GM12864 (cell line): ENCODE measurements around the gene FERMT1.

Experiments used
- DNase-seq: peaks from one replicate; pipeline ENCODE4 v3.0.0-alpha.2; 2011; ENCODE audit warnings: low read depth
- H3K4me3 ChIP-seq: 2 replicates; pipeline ENCODE4 v1.5.1; 2011; ENCODE audit warnings: mild to moderate bottlenecking, low read depth, low read length, control low read depth
- CTCF ChIP-seq: IDR thresholded peaks from 2 replicates; pipeline ENCODE4 v1.5.1; 2011; ENCODE audit warnings: low read depth, mild to moderate bottlenecking, moderate library complexity, low read length, control low read depth, inconsistent platforms; ENCODE audit errors: missing control alignments

Gene FERMT1

DNA sequence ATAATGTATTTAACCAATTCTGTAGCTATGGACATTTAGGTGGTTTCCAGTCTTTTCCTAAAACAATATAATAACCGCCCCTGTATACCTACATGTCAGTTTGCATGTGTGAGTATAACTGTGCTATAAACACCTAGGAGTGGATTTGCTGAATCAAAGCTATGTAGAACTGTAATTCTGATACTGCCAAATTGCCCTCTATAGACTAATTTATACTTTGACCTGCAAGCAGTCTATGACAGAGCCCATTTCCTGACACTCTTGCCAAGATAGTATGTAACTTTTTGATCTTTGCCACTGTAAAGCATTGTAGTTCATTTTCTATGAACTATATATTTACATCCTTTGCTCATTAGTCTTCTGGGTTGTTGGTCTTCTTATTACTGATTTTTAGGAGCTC is 19.5 kb downstream of the FERMT1 start:
- DNase-seq, result no peak
- no peak for TF ChIP-seq CTCF
- H3K4me3 ChIP-seq, result no peak overlapping the region

DNA sequence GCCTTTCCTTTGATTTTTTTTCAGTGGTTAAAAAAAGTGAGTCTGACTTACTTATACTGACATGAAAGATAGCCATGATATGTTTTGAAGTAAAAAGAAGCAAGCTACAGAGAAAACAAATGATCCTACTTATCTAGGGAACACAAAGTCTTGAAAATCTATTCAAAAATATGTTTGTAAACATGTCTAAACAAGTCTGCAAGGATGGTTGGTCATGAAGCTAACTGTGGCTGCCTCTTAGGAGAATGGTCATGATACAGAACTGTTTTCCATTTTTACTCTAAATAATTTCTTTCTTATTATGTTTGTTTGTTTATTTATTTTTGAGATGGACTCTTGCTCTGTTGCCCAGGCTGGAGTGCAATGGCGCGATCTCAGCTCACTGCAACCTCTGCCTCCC is 21.5 kb downstream of the FERMT1 start:
- no peak overlapping the region for H3K4me3 ChIP-seq
- no peak for DNase-seq
- TF ChIP-seq CTCF, result no peak

DNA sequence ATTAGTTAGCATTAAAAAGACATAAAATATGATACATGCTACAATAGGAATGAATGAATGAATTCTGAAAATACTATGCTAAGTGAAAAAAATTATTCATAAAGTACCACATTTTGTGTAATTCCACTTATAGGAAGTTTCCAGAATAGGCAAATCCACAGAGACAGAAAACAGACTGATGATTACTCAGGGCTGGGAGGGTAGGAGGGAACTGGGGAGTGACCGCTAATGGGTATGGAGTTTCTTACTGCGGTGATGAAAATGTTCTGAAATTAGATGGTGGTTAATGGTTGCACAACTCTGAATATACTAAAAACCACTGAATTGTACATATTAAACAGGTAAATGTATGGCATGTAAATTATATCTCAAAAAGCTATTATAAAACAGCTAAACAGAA is 22.6 kb downstream of the FERMT1 start:
- no peak overlapping the region for H3K4me3 ChIP-seq
- TF ChIP-seq CTCF, result no peak
- no peak for DNase-seq

- TF ChIP-seq CTCF, result no peak
- DNase-seq, result no peak
These were observed 23.0 kb downstream of the FERMT1 start for GRCh38 chr20:6099819-6100218.

GRCh38 chr20:6095409-6095808 is 27.4 kb downstream of the FERMT1 start:
- no peak for DNase-seq
- no peak for TF ChIP-seq CTCF
- H3K4me3 ChIP-seq, result no peak overlapping the region

More at GRCh38 chr20:6099819-6100218, 23.0 kb downstream of the FERMT1 start:
- H3K4me3 ChIP-seq, result no peak overlapping the region

- DNase-seq, result no peak
- no peak overlapping the region for H3K4me3 ChIP-seq
- no peak for TF ChIP-seq CTCF
These were observed 28.3 kb downstream of the FERMT1 start for GRCh38 chr20:6094565-6094964.

- no peak overlapping the region for H3K4me3 ChIP-seq
- no peak for DNase-seq
- TF ChIP-seq CTCF, result no peak
These were observed 28.8 kb downstream of the FERMT1 start for GRCh38 chr20:6094063-6094462.
